ENCODE results near the gene CHCT1. TPM values are rescaled to one million over a fixed set of nuclear protein-coding genes. Genes with fewer than 3 reads are reported as not detected.
"Not testable (repeated sequence)": the region's sequence is repeated elsewhere in the genome, so short reads cannot be mapped to it uniquely, and the experiment has no call there.

Gene CHCT1
- total RNA-seq, 1 experiment from 2014 or later = not detected

- H3K4me3 ChIP-seq (ENCODE audit: low read length) = no peak overlapping the region
- H3K9me3 ChIP-seq (ENCODE audit: low read length) = 0 out of 2 replicates have a peak, but pooled peaks cover 4% of the 10 kb centered on the region
- POLR2A ChIA-PET (ENCODE audit: unreplicated experiment) = no interaction called here
- no peaks in the 10 kb centered on the region for H3K27me3 ChIP-seq (ENCODE audit: low read length)
- no peak for ATAC-seq
- H4K20me1 ChIP-seq (ENCODE audit: low read length) = no peaks in the 10 kb centered on the region
- intact Hi-C loops (cut with micrococcal nuclease) = no loop called here
- H3F3A ChIP-seq (ENCODE audit: low read length, unreplicated experiment) = no peaks in the 10 kb centered on the region
- DNase-seq = no peak
- H3K9me2 ChIP-seq (replicated peaks; ENCODE audit: low read length) = no peaks in the 10 kb centered on the region
- no peaks in the 10 kb centered on the region for H3K79me2 ChIP-seq (ENCODE audit: low read length)
- H3K36me3 ChIP-seq (ENCODE audit: low read depth, low read length) = no peaks in the 10 kb centered on the region
- no peak overlapping the region for H3K4me2 ChIP-seq (ENCODE audit: low read length)
- no peak overlapping the region for H2AFZ ChIP-seq (ENCODE audit: low read length)
- TF ChIP-seq EZH2 (IDR thresholded peaks at IDR 0.05; ENCODE audit: low read length, unreplicated experiment) = no peak
- no peak for TF ChIP-seq EZH2phosphoT487 (IDR thresholded peaks at IDR 0.05; ENCODE audit: borderline replicate concordance, low read length)
- no peak for TF ChIP-seq CTCF (conservative IDR thresholded peaks at IDR 0.05; ENCODE audit: low read depth, low read length)
- H3K9ac ChIP-seq (ENCODE audit: low read length) = no peak overlapping the region
- BruUV-seq (replicated peaks) = no TSS peak
- no peak overlapping the region for H3K27ac ChIP-seq (ENCODE audit: low read length)
- no peaks in the 10 kb centered on the region for H3K4me1 ChIP-seq (ENCODE audit: insufficient read depth, low read length)
- CTCF ChIA-PET = no interaction called here
Measured at GRCh38 chr17:60412701-60413100, 9.6 kb upstream of the CHCT1 start.

- Histone ChIP-seq H3K27me3 (ENCODE audit: low read length) (no peaks in the 10 kb centered on the region), H3K79me2 (ENCODE audit: low read length) (no peaks in the 10 kb centered on the region), H2AFZ (ENCODE audit: low read length) (no peak overlapping the region), H3K4me3 (ENCODE audit: low read length) (no peak overlapping the region), H3F3A (ENCODE audit: low read length, unreplicated experiment) (no peaks in the 10 kb centered on the region), H3K9ac (ENCODE audit: low read length) (no peak overlapping the region), H3K4me1 (ENCODE audit: insufficient read depth, low read length) (no peaks in the 10 kb centered on the region), H3K9me3 (ENCODE audit: low read length) (0 out of 2 replicates have a peak, but pooled peaks cover under 1% of the 10 kb centered on the region), H3K4me2 (ENCODE audit: low read length) (no peak overlapping the region), H4K20me1 (ENCODE audit: low read length) (no peaks in the 10 kb centered on the region), H3K27ac (ENCODE audit: low read length) (no peak overlapping the region), H3K9me2 (replicated peaks; ENCODE audit: low read length) (no peaks in the 10 kb centered on the region), H3K36me3 (ENCODE audit: low read depth, low read length) (no peaks in the 10 kb centered on the region)
- ChIA-PET POLR2A (ENCODE audit: unreplicated experiment) (no interaction called here), CTCF (no interaction called here)
- BruUV-seq (replicated peaks) = no TSS peak
- intact Hi-C loops (cut with micrococcal nuclease) = no loop called here
- DNase-seq = no peak
- ATAC-seq = no peak
- TF ChIP-seq CTCF (conservative IDR thresholded peaks at IDR 0.05; ENCODE audit: low read depth, low read length) = no peak
- TF ChIP-seq EZH2 (IDR thresholded peaks at IDR 0.05; ENCODE audit: low read length, unreplicated experiment) = no peak
- no peak for TF ChIP-seq EZH2phosphoT487 (IDR thresholded peaks at IDR 0.05; ENCODE audit: borderline replicate concordance, low read length)
Measured at GRCh38 chr17:60415146-60415545, 7.1 kb upstream of the CHCT1 start.

- CTCF ChIA-PET = no interaction called here
- POLR2A ChIA-PET (ENCODE audit: unreplicated experiment) = no interaction called here
Measured at GRCh38 chr17:60416368-60416925, 5.8 kb upstream of the CHCT1 start.

GRCh38 chr17:60419003-60419402 is 3.3 kb upstream of the CHCT1 start:
- CTCF ChIA-PET; H3K27me3 ChIP-seq (ENCODE audit: low read length); H3K4me3 ChIP-seq (ENCODE audit: low read length); H3K27ac ChIP-seq (ENCODE audit: low read length); ATAC-seq; DNase-seq; H3K36me3 ChIP-seq (ENCODE audit: low read depth, low read length); BruUV-seq (replicated peaks); H3K9ac ChIP-seq (ENCODE audit: low read length); intact Hi-C loops (cut with micrococcal nuclease); H3K4me2 ChIP-seq (ENCODE audit: low read length); H4K20me1 ChIP-seq (ENCODE audit: low read length); POLR2A ChIA-PET (ENCODE audit: unreplicated experiment); H3K9me2 ChIP-seq (replicated peaks; ENCODE audit: low read length); H2AFZ ChIP-seq (ENCODE audit: low read length); H3K79me2 ChIP-seq (ENCODE audit: low read length); H3K9me3 ChIP-seq (ENCODE audit: low read length); H3F3A ChIP-seq (ENCODE audit: low read length, unreplicated experiment); H3K4me1 ChIP-seq (ENCODE audit: insufficient read depth, low read length): not testable (repeated sequence)

More at GRCh38 chr17:60416368-60416925, 5.8 kb upstream of the CHCT1 start:
- no peak overlapping the region for H3K9ac ChIP-seq (ENCODE audit: low read length)
- no peak overlapping the region for H3K4me2 ChIP-seq (ENCODE audit: low read length)
- H3K9me2 ChIP-seq (replicated peaks; ENCODE audit: low read length) = no peaks in the 10 kb centered on the region
- no peaks in the 10 kb centered on the region for H3K79me2 ChIP-seq (ENCODE audit: low read length)
- ATAC-seq (no peak), DNase-seq (no peak)
- H2AFZ ChIP-seq (ENCODE audit: low read length) = no peak overlapping the region
- H3F3A ChIP-seq (ENCODE audit: low read length, unreplicated experiment) = no peaks in the 10 kb centered on the region
- no TSS peak for BruUV-seq (replicated peaks)
- H3K4me1 ChIP-seq (ENCODE audit: insufficient read depth, low read length) = no peaks in the 10 kb centered on the region
- TF ChIP-seq CTCF (conservative IDR thresholded peaks at IDR 0.05; ENCODE audit: low read depth, low read length) (no peak), EZH2phosphoT487 (IDR thresholded peaks at IDR 0.05; ENCODE audit: borderline replicate concordance, low read length) (no peak), EZH2 (IDR thresholded peaks at IDR 0.05; ENCODE audit: low read length, unreplicated experiment) (no peak)
- H3K36me3 ChIP-seq (ENCODE audit: low read depth, low read length) = no peaks in the 10 kb centered on the region
- H3K27ac ChIP-seq (ENCODE audit: low read length) = no peak overlapping the region
- no peaks in the 10 kb centered on the region for H4K20me1 ChIP-seq (ENCODE audit: low read length)
- intact Hi-C loops (cut with micrococcal nuclease) = no loop called here
- H3K27me3 ChIP-seq (ENCODE audit: low read length) = no peaks in the 10 kb centered on the region
- no peak overlapping the region for H3K4me3 ChIP-seq (ENCODE audit: low read length)
- no peaks in the 10 kb centered on the region for H3K9me3 ChIP-seq (ENCODE audit: low read length)

All from PC-3 (cell line).